ENCODE data around the gene SMIM32.

SMIM32 gene

GRCh38 chr5:136186796-136187195, 6.2 kb downstream of the SMIM32 start:
- DNase-seq (ENCODE audit: low spot score) = no peak

GRCh38 chr5:136185974-136186665, 6.8 kb downstream of the SMIM32 start:
- DNase-seq (ENCODE audit: low spot score) = no peak

DNA sequence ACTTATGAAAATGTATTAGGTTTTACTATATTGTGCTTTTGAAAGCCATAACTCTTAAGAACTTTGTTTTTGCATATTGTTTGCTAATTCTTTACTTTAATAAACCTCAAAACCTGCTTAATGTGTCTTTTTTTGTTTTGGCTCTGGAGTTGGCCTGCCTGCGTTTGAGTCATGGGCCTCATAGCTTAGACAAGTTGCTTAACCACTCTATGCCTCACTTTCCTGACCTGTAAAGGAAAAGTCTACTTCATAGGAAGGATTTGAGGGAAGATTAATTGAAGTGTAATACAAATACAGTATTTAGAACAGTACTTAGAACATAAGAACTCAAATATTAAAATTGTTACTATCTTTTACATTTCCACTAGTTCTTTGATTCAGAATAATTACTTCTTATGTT, 10.3 kb downstream of the SMIM32 start:
- DNase-seq (ENCODE audit: low spot score) = no peak

GRCh38 chr5:136174021-136174659, 18.8 kb downstream of the SMIM32 start:
- DNase-seq (ENCODE audit: low spot score) = peak; percentile 43

- DNase-seq (ENCODE audit: low spot score) = no peak
Observed at GRCh38 chr5:136169218-136169617, 23.7 kb downstream of the SMIM32 start.

DNA sequence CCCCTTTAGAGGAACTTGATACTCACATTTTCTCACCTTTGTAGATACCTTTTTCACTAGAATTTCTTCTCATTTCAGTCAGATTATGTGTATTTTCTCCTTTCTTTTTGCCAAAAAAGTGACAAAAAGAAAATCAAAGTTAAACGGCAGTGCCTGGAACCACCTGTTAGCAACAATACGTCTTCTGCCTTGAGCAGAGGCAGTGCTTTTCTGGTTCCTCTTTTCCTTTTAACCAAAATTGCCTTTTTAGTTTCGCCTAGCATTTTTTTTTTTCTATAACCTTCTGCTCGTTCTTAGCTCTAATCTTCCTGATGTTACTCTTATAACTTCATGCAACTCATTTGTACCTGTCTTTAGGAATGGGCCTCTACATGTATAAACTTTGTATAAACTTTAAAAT, 26.1 kb downstream of the SMIM32 start:
- DNase-seq (ENCODE audit: low spot score) = peak; percentile 13

- no peak for DNase-seq (ENCODE audit: low spot score)
Observed at GRCh38 chr5:136164226-136164625, 28.7 kb downstream of the SMIM32 start.

GRCh38 chr5:136162008-136162407, 31.0 kb downstream of the SMIM32 start:
- DNase-seq (ENCODE audit: low spot score) = no peak

- no peak for DNase-seq (ENCODE audit: low spot score)
Observed at GRCh38 chr5:136159457-136159856, 33.5 kb downstream of the SMIM32 start.

GRCh38 chr5:136157514-136157913, 35.4 kb downstream of the SMIM32 start:
- no peak for DNase-seq (ENCODE audit: low spot score)

DNA sequence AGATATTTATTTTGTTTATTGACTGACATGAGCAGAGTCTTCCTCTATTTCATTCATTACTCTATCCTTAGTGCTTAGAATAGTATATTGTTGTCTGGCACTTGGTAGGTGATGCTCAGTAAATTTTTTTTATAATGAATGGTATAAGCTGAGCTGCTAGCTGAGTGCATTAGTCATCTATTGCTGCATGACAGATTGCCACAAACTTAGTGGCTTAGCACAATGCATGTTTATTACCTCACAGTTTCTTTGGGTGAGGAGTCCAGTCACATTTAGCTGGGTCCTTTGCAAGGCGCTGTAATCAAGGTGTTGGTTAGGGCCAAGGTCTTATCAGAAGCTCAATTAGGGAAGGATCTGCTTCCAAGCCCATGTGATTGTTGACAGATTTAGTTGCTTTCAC, 37.2 kb downstream of the SMIM32 start:
- DNase-seq (ENCODE audit: low spot score) = no peak

GRCh38 chr5:136155078-136155477, 37.9 kb downstream of the SMIM32 start:
- DNase-seq (ENCODE audit: low spot score) = no peak

- DNase-seq (ENCODE audit: low spot score) = no peak
Observed at GRCh38 chr5:136153581-136154236, 39.3 kb downstream of the SMIM32 start.

DNA sequence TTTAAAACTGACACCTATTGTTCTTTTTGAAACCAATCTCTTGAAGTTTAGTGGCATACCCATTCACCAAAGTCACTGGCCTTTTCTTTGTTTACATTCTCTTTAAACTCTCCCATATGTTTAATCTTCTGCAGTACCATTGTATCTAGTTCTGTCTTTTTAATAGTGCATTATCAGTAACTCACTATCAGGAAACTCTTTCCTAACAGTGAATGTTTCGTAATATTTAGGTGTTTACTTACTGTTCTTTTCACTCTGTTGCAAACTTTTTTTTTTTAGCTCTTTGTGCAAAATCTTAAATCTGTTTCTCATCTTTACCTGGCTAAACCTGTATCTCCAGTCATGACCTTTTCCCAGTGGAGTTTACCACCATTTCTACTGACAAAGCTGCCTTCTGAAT, 43.1 kb downstream of the SMIM32 start:
- no peak for DNase-seq (ENCODE audit: low spot score)

GRCh38 chr5:136147632-136148031, 45.3 kb downstream of the SMIM32 start:
- DNase-seq (ENCODE audit: low spot score) = no peak

- DNase-seq (ENCODE audit: low spot score) = no peak
Observed at GRCh38 chr5:136146201-136146600, 46.8 kb downstream of the SMIM32 start.

DNA sequence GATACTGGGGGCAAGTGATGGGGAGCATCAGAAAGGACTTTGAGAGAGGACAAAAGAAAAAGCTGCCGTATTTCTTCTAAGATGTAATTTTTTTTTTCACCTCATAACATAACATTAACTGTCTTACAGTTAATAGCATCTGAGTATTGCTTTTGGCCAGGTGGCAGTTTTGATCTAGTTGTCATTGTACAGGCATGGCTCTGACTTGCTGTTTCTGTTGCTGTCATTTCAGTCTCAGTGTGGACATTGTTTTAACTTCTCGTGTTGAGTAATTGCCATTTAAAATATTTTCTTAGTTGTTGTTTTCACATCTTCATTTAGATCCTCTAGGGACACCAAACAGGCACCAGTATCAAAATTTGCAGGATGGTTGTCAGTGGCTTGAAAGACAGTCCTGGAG, 47.9 kb downstream of the SMIM32 start:
- DNase-seq (ENCODE audit: low spot score) = no peak

- DNase-seq (ENCODE audit: low spot score) = no peak
Observed at GRCh38 chr5:136143763-136144162, 49.2 kb downstream of the SMIM32 start.

DNA sequence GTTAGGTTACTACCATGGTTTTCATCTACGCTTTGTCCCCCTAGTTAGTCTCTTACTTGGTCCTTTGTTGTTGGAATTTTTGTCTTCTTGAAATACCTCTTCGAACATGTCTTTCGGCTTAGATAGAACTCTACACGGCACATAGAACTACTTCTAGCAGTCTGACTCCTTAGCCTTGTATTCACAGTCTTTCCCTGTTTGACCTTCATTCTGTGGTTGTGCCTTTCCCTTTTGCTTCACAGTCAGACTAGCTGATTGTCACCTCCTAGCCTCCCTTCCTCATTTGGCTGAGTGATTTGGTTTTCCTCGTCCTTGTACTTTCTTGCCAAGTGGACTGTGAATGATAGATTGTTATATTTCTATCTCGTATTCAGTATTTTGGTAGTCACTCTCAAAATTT, 49.6 kb downstream of the SMIM32 start:
- no peak for DNase-seq (ENCODE audit: low spot score)

DNA sequence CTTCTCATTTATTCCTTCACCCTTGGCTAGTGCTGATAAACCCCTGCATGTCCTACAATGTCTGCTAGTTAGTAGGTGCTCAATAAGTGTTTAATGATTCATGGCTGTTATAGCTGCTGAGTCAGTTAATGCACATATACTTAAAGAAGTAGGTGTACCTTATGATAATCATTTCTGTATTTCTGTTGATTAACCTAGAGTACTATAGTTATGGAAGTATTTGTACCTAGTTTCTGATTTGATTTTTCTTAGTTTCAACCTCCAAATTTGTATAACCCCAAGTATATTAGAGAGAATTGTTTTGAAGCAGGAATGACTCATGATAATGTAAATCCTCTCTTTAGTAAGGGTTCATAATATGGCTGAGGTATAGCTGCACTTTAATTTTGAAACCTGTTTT, 51.4 kb downstream of the SMIM32 start:
- no peak for DNase-seq (ENCODE audit: low spot score)
